ENCODE measurements around the gene IFNB1.

The IFNB1 gene

DNA sequence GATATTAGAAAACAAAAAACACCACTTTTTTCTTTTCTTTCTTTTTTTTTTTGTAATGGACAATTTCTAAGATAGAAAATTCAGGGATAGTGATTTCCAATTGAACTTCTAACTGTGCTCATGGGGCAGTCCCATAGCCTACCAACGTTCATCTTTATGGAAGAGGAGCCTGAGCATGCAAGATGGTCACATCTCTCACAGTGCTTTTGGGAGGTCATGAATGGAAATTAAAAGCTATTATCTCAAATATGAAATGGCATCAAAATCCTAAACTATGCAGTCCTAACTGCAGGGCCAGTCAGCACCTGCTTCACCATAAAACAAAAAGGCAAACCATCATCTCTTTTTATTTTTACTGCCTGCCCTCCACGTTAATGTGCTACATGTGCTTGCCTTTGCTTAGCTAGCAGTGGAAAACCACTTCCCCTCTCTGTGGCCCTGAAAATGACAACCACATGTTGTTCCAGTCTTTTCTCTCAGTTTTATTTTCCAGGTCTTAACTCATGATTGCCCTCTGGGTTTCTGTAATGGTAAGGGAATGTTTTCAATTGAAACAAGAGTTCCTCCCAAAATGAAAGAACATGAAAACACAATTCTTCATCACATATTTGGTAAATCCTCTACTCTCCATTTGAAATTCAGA lies 16.7 kb downstream of the IFNB1 start:
- Histone ChIP-seq H3K27ac (ENCODE audit: low read depth, low read length) (no peak overlapping the region), H3K4me2 (ENCODE audit: low read length) (no peak overlapping the region), H3K36me3 (ENCODE audit: control insufficient read depth, low read length) (no peaks in the 10 kb centered on the region), H4K20me1 (ENCODE audit: control insufficient read depth, insufficient read depth, low read depth, low read length) (no peaks in the 10 kb centered on the region), H3F3A (ENCODE audit: control insufficient read depth, insufficient read depth) (no peaks in the 10 kb centered on the region), H3K27me3 (ENCODE audit: control insufficient read depth, low read length) (no peaks in the 10 kb centered on the region), H3K9me2 (replicated peaks; ENCODE audit: control insufficient read depth, low read length) (no peaks in the 10 kb centered on the region), H3K4me3 (ENCODE audit: low read length) (no peak overlapping the region), H3K4me1 (ENCODE audit: control insufficient read depth, low read length) (peaks cover 5% of the 10 kb centered on the region; the same call in 1 of the 2 replicates), H3K79me2 (ENCODE audit: control insufficient read depth, low read length) (no peaks in the 10 kb centered on the region), H3K9me3 (ENCODE audit: control insufficient read depth, insufficient read depth, low read length) (no peaks in the 10 kb centered on the region)
- TF ChIP-seq, protein P1, sequence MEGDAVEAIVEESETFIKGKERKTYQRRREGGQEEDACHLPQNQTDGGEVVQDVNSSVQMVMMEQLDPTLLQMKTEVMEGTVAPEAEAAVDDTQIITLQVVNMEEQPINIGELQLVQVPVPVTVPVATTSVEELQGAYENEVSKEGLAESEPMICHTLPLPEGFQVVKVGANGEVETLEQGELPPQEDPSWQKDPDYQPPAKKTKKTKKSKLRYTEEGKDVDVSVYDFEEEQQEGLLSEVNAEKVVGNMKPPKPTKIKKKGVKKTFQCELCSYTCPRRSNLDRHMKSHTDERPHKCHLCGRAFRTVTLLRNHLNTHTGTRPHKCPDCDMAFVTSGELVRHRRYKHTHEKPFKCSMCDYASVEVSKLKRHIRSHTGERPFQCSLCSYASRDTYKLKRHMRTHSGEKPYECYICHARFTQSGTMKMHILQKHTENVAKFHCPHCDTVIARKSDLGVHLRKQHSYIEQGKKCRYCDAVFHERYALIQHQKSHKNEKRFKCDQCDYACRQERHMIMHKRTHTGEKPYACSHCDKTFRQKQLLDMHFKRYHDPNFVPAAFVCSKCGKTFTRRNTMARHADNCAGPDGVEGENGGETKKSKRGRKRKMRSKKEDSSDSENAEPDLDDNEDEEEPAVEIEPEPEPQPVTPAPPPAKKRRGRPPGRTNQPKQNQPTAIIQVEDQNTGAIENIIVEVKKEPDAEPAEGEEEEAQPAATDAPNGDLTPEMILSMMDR (IDR thresholded peaks at IDR 0.05; ENCODE audit: low read depth, low read length, poor library complexity, severe bottlenecking) = no peak
- TF ChIP-seq EZH2phosphoT487 (IDR thresholded peaks at IDR 0.05; ENCODE audit: borderline replicate concordance, low read length) = no peak

DNA sequence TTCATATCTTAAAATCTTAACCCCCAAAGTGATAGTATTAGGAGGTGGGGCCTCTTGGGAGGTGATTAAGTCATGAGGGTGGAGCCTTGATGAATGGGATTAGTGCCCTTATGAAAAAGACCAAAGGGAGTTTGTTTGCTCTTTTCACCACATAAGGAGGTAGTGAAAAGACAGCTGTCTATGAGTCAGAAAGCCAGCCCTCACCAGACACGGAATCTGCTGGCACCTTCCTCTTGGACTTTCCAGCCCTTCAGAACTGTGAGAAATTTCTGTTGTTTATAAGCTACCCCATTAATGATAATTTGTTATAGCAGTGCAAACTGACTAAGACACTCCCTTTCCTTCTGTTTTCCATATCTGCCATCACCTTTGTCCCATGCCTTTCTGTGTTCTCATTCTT lies 20.8 kb downstream of the IFNB1 start:
- Histone ChIP-seq H3K9me2 (replicated peaks; ENCODE audit: control insufficient read depth, low read length) (no peaks in the 10 kb centered on the region), H3K27ac (ENCODE audit: low read depth, low read length) (no peak overlapping the region), H3K4me2 (ENCODE audit: low read length) (no peak overlapping the region), H3K9me3 (ENCODE audit: control insufficient read depth, insufficient read depth, low read length) (no peaks in the 10 kb centered on the region), H3K27me3 (ENCODE audit: control insufficient read depth, low read length) (no peaks in the 10 kb centered on the region), H3K36me3 (ENCODE audit: control insufficient read depth, low read length) (no peaks in the 10 kb centered on the region), H3F3A (ENCODE audit: control insufficient read depth, insufficient read depth) (no peaks in the 10 kb centered on the region), H3K79me2 (ENCODE audit: control insufficient read depth, low read length) (no peaks in the 10 kb centered on the region), H3K4me1 (ENCODE audit: control insufficient read depth, low read length) (peaks cover 5% of the 10 kb centered on the region; the same call in 1 of the 2 replicates), H3K4me3 (ENCODE audit: low read length) (no peak overlapping the region), H4K20me1 (ENCODE audit: control insufficient read depth, insufficient read depth, low read depth, low read length) (no peaks in the 10 kb centered on the region)
- TF ChIP-seq EZH2phosphoT487 (IDR thresholded peaks at IDR 0.05; ENCODE audit: borderline replicate concordance, low read length) = no peak
- TF ChIP-seq, protein P1 (IDR thresholded peaks at IDR 0.05; ENCODE audit: low read depth, low read length, poor library complexity, severe bottlenecking) = no peak

DNA sequence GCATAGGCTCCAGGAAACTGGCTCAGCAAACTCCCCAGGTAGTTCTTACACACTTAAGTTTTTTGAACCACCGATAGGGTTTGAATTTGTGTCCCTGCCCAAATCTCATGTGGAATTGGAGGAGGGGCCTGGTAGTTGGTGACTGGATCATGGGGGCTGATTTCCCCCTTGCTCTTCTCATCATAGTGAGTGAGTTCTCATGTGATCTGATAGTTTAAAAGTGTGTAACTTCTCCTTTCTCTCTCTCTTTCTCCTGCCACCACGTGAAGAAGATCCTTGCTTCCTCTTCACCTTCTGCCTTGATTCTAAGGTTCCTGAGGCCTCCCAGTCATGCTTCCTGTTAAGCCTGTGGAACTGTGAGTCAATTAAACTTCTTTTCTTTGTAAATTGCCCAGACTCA lies 23.9 kb downstream of the IFNB1 start:
- Histone ChIP-seq H3K4me1 (ENCODE audit: control insufficient read depth, low read length) (no peaks in the 10 kb centered on the region), H3K27ac (ENCODE audit: low read depth, low read length) (no peak overlapping the region), H3K79me2 (ENCODE audit: control insufficient read depth, low read length) (no peaks in the 10 kb centered on the region), H3K4me2 (ENCODE audit: low read length) (no peak overlapping the region), H3K9me3 (ENCODE audit: control insufficient read depth, insufficient read depth, low read length) (no peaks in the 10 kb centered on the region), H3K9me2 (replicated peaks; ENCODE audit: control insufficient read depth, low read length) (no peaks in the 10 kb centered on the region), H3F3A (ENCODE audit: control insufficient read depth, insufficient read depth) (no peaks in the 10 kb centered on the region), H3K4me3 (ENCODE audit: low read length) (no peak overlapping the region), H3K36me3 (ENCODE audit: control insufficient read depth, low read length) (no peaks in the 10 kb centered on the region), H4K20me1 (ENCODE audit: control insufficient read depth, insufficient read depth, low read depth, low read length) (no peaks in the 10 kb centered on the region), H3K27me3 (ENCODE audit: control insufficient read depth, low read length) (no peaks in the 10 kb centered on the region)
- TF ChIP-seq, protein P1 (IDR thresholded peaks at IDR 0.05; ENCODE audit: low read depth, low read length, poor library complexity, severe bottlenecking) = no peak
- no peak for TF ChIP-seq EZH2phosphoT487 (IDR thresholded peaks at IDR 0.05; ENCODE audit: borderline replicate concordance, low read length)

Data from DOHH2 (cell line).